Thoracic aorta (tissue), 2 donors: ENCODE measurements around the gene CCDC134. TPM values are rescaled to one million over a fixed set of nuclear protein-coding genes. Genes with fewer than 3 reads are reported as not detected.

ENCODE experiments used
- ATAC-seq: fragments of 150-250 bp; one replicate; pipeline ENCODE4 v1.8.0; 2017; ENCODE audit warnings: low read depth; ENCODE audit not compliant: insufficient number of reproducible peaks, low FRiP score
- DNase-seq: peaks from one replicate; pipeline ENCODE4 v3.0.0-alpha.2; 2020; ENCODE audit warnings: low spot score
- H3K27ac ChIP-seq, 2 donors: fragments of 200-600 bp; sonication (generic); 1 replicate in 1 of 2; 2 replicates in 1 of 2; pipeline ENCODE4 v1.5.1; 2016; ENCODE audit warnings: mild to moderate bottlenecking in 2 of 2, moderate library complexity in 2 of 2
- H3K27me3 ChIP-seq: fragments of 200-600 bp; sonication (generic); replicated peaks from 2 replicates; pipeline ENCODE4 v1.6.0; 2016; ENCODE audit warnings: mild to moderate bottlenecking; ENCODE audit not compliant: insufficient read depth
- H3K36me3 ChIP-seq: fragments of 200-600 bp; sonication (generic); one replicate; pipeline ENCODE4 v1.5.1; 2016
- H3K4me1 ChIP-seq, 2 donors: fragments of 200-600 bp; sonication (generic); 1 replicate in 1 of 2; 2 replicates in 1 of 2; pipeline versions ENCODE4 v1.5.1 to v1.6.0; 2016; ENCODE audit warnings: low read depth in 2 of 2, mild to moderate bottlenecking in 1 of 2; ENCODE audit not compliant: control insufficient read depth in 1 of 2
- H3K4me3 ChIP-seq: fragments of 200-600 bp; sonication (generic); 2 replicates; pipeline ENCODE4 v1.5.1; 2016; ENCODE audit warnings: mild to moderate bottlenecking
- H3K9me3 ChIP-seq: fragments of 200-600 bp; sonication (generic); 2 replicates; pipeline ENCODE4 v1.5.1; 2016
- CTCF ChIP-seq: fragments of 200-600 bp; sonication (generic); IDR thresholded peaks from one replicate; pipeline ENCODE4 v1.5.1; 2019; ENCODE audit warnings: antibody characterized with exemption
- total RNA-seq, 2 donors: library from RNA; depleted of rRNA; stranded (reverse); fragments of >200 nt; gene quantifications; one replicate each; pipeline versions ENCODE4 v1.1.0 to v1.2.3, GENCODE V29; 2016

The CCDC134 gene
- total RNA-seq, 2 donors from 2014 or later, result 1.6 to 5.3 TPM

GRCh38 chr22:41857155-41857859 is 56.8 kb downstream of the CCDC134 start:
- H3K27me3 ChIP-seq, result no peaks in the 10 kb centered on the region
- no peak for DNase-seq
- H3K9me3 ChIP-seq, result no peaks in the 10 kb centered on the region
- no peak for ATAC-seq
- H3K4me1 ChIP-seq, result peaks cover 6 to 13% of the 10 kb centered on the region in 2 donors
- H3K36me3 ChIP-seq, result no peaks in the 10 kb centered on the region
- TF ChIP-seq CTCF, result peak; percentile 53
- H3K27ac ChIP-seq, result no peak overlapping the region
- H3K4me3 ChIP-seq, result no peak overlapping the region

- ATAC-seq (no peak), DNase-seq (no peak)
- H3K27me3 ChIP-seq, result no peaks in the 10 kb centered on the region
- peaks cover 6 to 13% of the 10 kb centered on the region in 2 donors for H3K4me1 ChIP-seq
- no peaks in the 10 kb centered on the region for H3K36me3 ChIP-seq
- H3K4me3 ChIP-seq, result no peak overlapping the region
- no peak for TF ChIP-seq CTCF
- H3K27ac ChIP-seq, result no peak overlapping the region
- no peaks in the 10 kb centered on the region for H3K9me3 ChIP-seq
Measured at GRCh38 chr22:41857860-41858199, 57.4 kb downstream of the CCDC134 start.

- Histone ChIP-seq H3K27me3 (no peaks in the 10 kb centered on the region), H3K9me3 (no peaks in the 10 kb centered on the region), H3K36me3 (no peaks in the 10 kb centered on the region), H3K4me3 (no peak overlapping the region), H3K4me1 (peaks cover 6 to 13% of the 10 kb centered on the region in 2 donors), H3K27ac (no peak overlapping the region)
- ATAC-seq (no peak), DNase-seq (no peak)
- no peak for TF ChIP-seq CTCF
Measured at GRCh38 chr22:41862160-41862529, 61.7 kb downstream of the CCDC134 start.

GRCh38 chr22:41862530-41863266 is 62.2 kb downstream of the CCDC134 start:
- ATAC-seq, result no peak
- TF ChIP-seq CTCF, result no peak
- H3K4me3 ChIP-seq, result no peak overlapping the region
- H3K27ac ChIP-seq, result no peak overlapping the region
- H3K4me1 ChIP-seq, result peaks cover 6 to 13% of the 10 kb centered on the region in 2 donors
- peaks cover under 1% of the 10 kb centered on the region for H3K36me3 ChIP-seq
- H3K27me3 ChIP-seq, result no peaks in the 10 kb centered on the region
- H3K9me3 ChIP-seq, result no peaks in the 10 kb centered on the region
- DNase-seq, result no peak

GRCh38 chr22:41863472-41863871 is 63.0 kb downstream of the CCDC134 start:
- Histone ChIP-seq H3K4me3 (no peak overlapping the region), H3K9me3 (no peaks in the 10 kb centered on the region), H3K4me1 (peaks cover 6 to 13% of the 10 kb centered on the region in 2 donors), H3K27me3 (no peaks in the 10 kb centered on the region), H3K27ac (no peak overlapping the region), H3K36me3 (peaks cover 8% of the 10 kb centered on the region)
- DNase-seq (no peak), ATAC-seq (no peak)
- TF ChIP-seq CTCF, result no peak
